Natural killer cell (primary cell): Measurements from ENCODE around the gene KIF25. TPM values are rescaled to one million over a fixed set of nuclear protein-coding genes. Genes with fewer than 3 reads are reported as not detected.

ENCODE experiments used
- ATAC-seq, 3 donors: fragments of 150-1000 bp in 2 of 3; fragments of 200-7000 bp in 1 of 3; cut with Tn5 transposase; 1 replicate in 1 of 3; 2 replicates in 2 of 3; pipeline ENCODE4 v1.10.0; 2021; ENCODE audit warnings: mild to moderate bottlenecking in 2 of 3, moderate library complexity in 2 of 3
- DNase-seq, 2 donors: peaks; one replicate each; pipeline versions ENCODE4 v3.0.0 to v3.0.0-alpha.2; 2013 to 2021; ENCODE audit warnings: mixed read lengths in 1 of 2
- H3K27ac ChIP-seq: one replicate; pipeline ENCODE4 v1.5.1; 2013; ENCODE audit warnings: mild to moderate bottlenecking, low read length
- H3K27me3 ChIP-seq: one replicate; pipeline ENCODE4 v1.6.1; 2013; ENCODE audit warnings: low read length; ENCODE audit not compliant: control insufficient read depth, insufficient read depth
- H3K36me3 ChIP-seq: one replicate; pipeline ENCODE4 v1.6.1; 2013; ENCODE audit warnings: low read length; ENCODE audit not compliant: control insufficient read depth, insufficient read depth
- H3K4me1 ChIP-seq: one replicate; pipeline ENCODE4 v1.6.1; 2013; ENCODE audit warnings: low read length; ENCODE audit not compliant: control insufficient read depth, insufficient read depth
- H3K4me3 ChIP-seq: one replicate; pipeline ENCODE4 v1.5.1; 2013; ENCODE audit warnings: low read length
- H3K9me3 ChIP-seq: one replicate; pipeline ENCODE4 v1.6.1; 2013; ENCODE audit warnings: low read length; ENCODE audit not compliant: control insufficient read depth, insufficient read depth
- H3K27ac Mint-ChIP-seq, 2 donors: one replicate each; pipeline ENCODE4 v1.8.0; 2022; ENCODE audit warnings: mild to moderate bottlenecking in 2 of 2, mixed read lengths in 2 of 2, moderate library complexity in 1 of 2
- H3K27me3 Mint-ChIP-seq, 2 donors: one replicate each; pipeline ENCODE4 v1.8.0; 2022; ENCODE audit warnings: low read depth in 2 of 2, mixed read lengths in 2 of 2
- H3K36me3 Mint-ChIP-seq: one replicate; pipeline ENCODE4 v1.8.0; 2022; ENCODE audit warnings: mixed read lengths
- H3K4me1 Mint-ChIP-seq, 2 donors: one replicate each; pipeline ENCODE4 v1.8.0; 2022; ENCODE audit warnings: mixed read lengths in 2 of 2
- H3K4me3 Mint-ChIP-seq: one replicate; pipeline ENCODE4 v1.8.0; 2022; ENCODE audit warnings: mild to moderate bottlenecking, moderate library complexity, mixed read lengths
- H3K9me3 Mint-ChIP-seq, 2 donors: one replicate each; pipeline ENCODE4 v1.8.0; 2022; ENCODE audit warnings: mixed read lengths in 2 of 2
- CTCF ChIP-seq: fragments of 200-600 bp; IDR thresholded peaks from one replicate; pipeline ENCODE4 v1.8.0; 2022; ENCODE audit warnings: antibody characterized with exemption
- WGBS: methylation state at CpG from one replicate; pipeline ENCODE4 v1.1.7; 2013; ENCODE audit warnings: missing lambda C conversion rate; ENCODE audit not compliant: insufficient coverage; 5-methylcytosine and 5-hydroxymethylcytosine counted together
- intact Hi-C: fragments of 100-400 bp; cut with micrococcal nuclease; formaldehyde crosslinking; loops from one replicate; pipeline ENCODE4 v1.14.2; 2022
- total RNA-seq, 4 donors: library from RNA; stranded (reverse); fragments of 120-200 nt in 1 of 4; gene quantifications; one replicate each; pipeline versions ENCODE4 v1.2.3 to v1.2.4, GENCODE V29; 2013 to 2022

KIF25 gene
- total RNA-seq, 3 donors from 2014 or later (not counting 1 experiment from before 2014, with no cell fraction given): not detected

DNA sequence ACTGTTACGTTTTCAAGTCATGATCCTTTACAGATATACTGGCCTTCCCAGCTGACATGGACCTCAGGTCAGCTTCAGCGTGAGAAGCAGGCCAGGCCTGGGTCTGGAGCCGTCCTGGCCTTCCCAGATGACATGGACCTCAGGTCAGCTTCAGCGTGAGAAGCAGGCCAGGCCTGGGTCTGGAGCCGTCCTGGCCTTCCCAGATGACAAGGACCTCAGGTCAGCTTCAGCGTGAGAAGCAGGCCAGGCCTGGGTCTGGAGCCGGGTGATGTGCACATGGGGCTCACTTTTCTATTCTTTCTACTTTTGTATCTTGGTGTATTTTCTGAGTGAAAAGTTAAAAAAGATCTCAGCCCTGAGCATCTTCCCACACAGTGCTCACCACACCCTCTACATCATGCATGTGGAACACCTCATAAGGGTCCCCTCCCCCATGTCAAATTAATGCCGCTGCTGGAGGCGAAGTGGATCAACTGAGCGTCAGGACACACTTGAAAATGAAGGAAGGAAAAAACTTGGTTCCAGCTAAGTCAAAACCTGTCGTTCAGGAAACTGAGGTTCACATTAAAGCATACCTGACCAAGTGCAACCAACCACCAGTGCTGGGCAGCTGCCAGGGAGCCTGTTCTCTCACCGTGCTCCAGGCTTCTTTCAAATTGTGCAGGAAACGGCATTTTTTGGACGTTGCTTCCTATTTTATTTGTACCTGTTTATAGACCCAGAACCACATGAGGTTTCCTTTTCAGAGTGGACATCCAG, 32.2 kb downstream of the KIF25 start:
- DNase-seq (no peak), ATAC-seq (no peak)
- TF ChIP-seq CTCF: no peak
- Mint-ChIP-seq H3K27ac (no peak overlapping the region), H3K4me3 (no peak overlapping the region), H3K9me3 (no peaks in the 10 kb centered on the region), H3K4me1 (peaks cover 6% of the 10 kb centered on the region in 2 donors), H3K36me3 (no peaks in the 10 kb centered on the region), H3K27me3 (peaks cover 8 to 14% of the 10 kb centered on the region in 2 donors)
- intact Hi-C loops: no loop called here
- Histone ChIP-seq H3K36me3 (no peaks in the 10 kb centered on the region), H3K9me3 (no peaks in the 10 kb centered on the region), H3K27ac (no peak overlapping the region), H3K4me3 (no peak overlapping the region), H3K27me3 (no peaks in the 10 kb centered on the region), H3K4me1 (no peaks in the 10 kb centered on the region)
- WGBS: 57% methylated on average over 14 of the region's 14 CpGs

DNA sequence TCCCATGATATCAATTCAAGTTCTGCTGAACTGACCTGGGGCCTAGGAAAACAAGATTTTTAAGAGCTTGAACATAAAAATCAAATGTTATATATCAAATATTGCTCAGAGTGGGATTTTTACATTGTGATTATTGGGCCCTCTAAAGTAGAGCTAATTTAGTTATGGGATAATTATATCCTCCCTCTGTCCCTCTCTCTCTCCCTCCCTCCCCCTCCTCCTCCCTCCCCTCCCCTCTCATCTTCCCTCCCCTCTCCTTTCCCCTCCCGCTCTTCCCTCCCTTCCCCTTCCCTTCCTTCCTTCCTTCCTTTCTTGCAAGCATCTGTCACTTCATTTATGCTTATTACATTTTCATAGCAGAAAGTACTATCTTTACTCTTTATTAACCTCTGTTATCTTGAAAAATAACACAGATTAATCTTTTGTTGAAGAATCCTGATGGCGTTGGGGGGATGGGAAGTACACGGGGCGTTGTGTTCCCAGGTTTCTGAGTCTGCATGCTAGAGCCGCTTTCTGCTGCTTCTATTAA, 32.8 kb downstream of the KIF25 start:
- Histone ChIP-seq H3K4me3 (no peak overlapping the region), H3K9me3 (no peaks in the 10 kb centered on the region), H3K36me3 (no peaks in the 10 kb centered on the region), H3K4me1 (no peaks in the 10 kb centered on the region), H3K27me3 (no peaks in the 10 kb centered on the region), H3K27ac (no peak overlapping the region)
- intact Hi-C loops: no loop called here
- Mint-ChIP-seq H3K9me3 (no peaks in the 10 kb centered on the region), H3K4me1 (peaks cover 12% of the 10 kb centered on the region in 2 donors), H3K27ac (no peak overlapping the region), H3K4me3 (no peak overlapping the region), H3K36me3 (no peaks in the 10 kb centered on the region), H3K27me3 (peaks cover 13 to 14% of the 10 kb centered on the region in 2 donors)
- 88% methylated on average over 5 of the region's 5 CpGs for WGBS
- ATAC-seq (no peak), DNase-seq (no peak)
- TF ChIP-seq CTCF: no peak

DNA sequence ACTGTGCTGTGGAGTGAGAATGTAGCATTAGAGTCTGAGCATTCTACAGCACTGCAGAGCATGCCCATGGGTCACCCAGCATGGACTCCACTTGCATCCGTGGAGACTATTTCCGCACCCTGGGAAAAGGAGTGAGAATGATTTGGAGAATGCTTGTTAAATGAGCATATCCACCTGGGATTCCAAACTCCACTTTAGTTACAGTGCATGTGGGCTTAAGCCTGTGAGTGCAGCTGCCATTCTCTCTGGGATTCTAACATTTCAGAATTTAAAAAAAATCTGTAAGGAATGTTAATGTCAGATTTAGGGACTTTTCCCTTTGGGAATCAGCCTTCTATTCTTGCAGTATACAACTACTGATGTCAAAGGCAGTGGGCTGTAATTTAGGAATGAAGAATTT, 33.4 kb downstream of the KIF25 start:
- H3K27ac Mint-ChIP-seq: no peak overlapping the region
- no peak for DNase-seq
- ATAC-seq: no peak
- H3K9me3 ChIP-seq: peaks cover 4% of the 10 kb centered on the region
- H3K27ac ChIP-seq: no peak overlapping the region
- no peaks in the 10 kb centered on the region for H3K9me3 Mint-ChIP-seq
- TF ChIP-seq CTCF: no peak
- no peak overlapping the region for H3K4me3 Mint-ChIP-seq
- H3K27me3 Mint-ChIP-seq: peaks cover 13 to 17% of the 10 kb centered on the region in 2 donors
- no peaks in the 10 kb centered on the region for H3K27me3 ChIP-seq
- WGBS: 95% methylated on average over 2 of the region's 2 CpGs
- no peak overlapping the region for H3K4me3 ChIP-seq
- H3K36me3 ChIP-seq: no peaks in the 10 kb centered on the region
- peaks cover 17 to 18% of the 10 kb centered on the region in 2 donors for H3K4me1 Mint-ChIP-seq
- no peaks in the 10 kb centered on the region for H3K36me3 Mint-ChIP-seq
- intact Hi-C loops: no loop called here
- H3K4me1 ChIP-seq: no peaks in the 10 kb centered on the region
